Stimulated activated CD4-positive, alpha-beta T cell treated with anti-CD3 and anti-CD28 coated beads, Interleukin-4, amount 100 ng/mL, for 1 hour (primary cell): ENCODE measurements around the gene PRR5.
A peak's percentile ranks its signal among the peaks of the same experiment; 100 is the strongest.
"Not testable (repeated sequence)": the region's sequence is repeated elsewhere in the genome, so short reads cannot be mapped to it uniquely, and the experiment has no call there.

ENCODE experiments used
- DNase-seq: peaks from one replicate; pipeline ENCODE4 v3.0.0-alpha.2; 2020

Gene PRR5

GRCh38 chr22:44701824-44702478, at the start of gene PRR5:
PRR5 (plus strand) TSS chr22:44702204; CDS start chr22:44702475, 271 bp downstream.
- peak; percentile 72 for DNase-seq

GRCh38 chr22:44652866-44653265, 49.1 kb upstream of the PRR5 start:
- not testable (repeated sequence) for DNase-seq

GRCh38 chr22:44658311-44658953, 43.6 kb upstream of the PRR5 start:
- no peak for DNase-seq

GRCh38 chr22:44659140-44659539, 42.9 kb upstream of the PRR5 start:
- no peak for DNase-seq

GRCh38 chr22:44660051-44660830, 41.8 kb upstream of the PRR5 start:
- DNase-seq: no peak

GRCh38 chr22:44661070-44661469, 40.9 kb upstream of the PRR5 start:
- DNase-seq: no peak

- no peak for DNase-seq
Measured at GRCh38 chr22:44661659-44662569, 40.1 kb upstream of the PRR5 start.

GRCh38 chr22:44663256-44663999, 38.6 kb upstream of the PRR5 start:
- no peak for DNase-seq

GRCh38 chr22:44664149-44664548, 37.9 kb upstream of the PRR5 start:
- DNase-seq: peak; percentile 26

GRCh38 chr22:44665115-44665514, 36.9 kb upstream of the PRR5 start:
- no peak for DNase-seq

- DNase-seq: no peak
Measured at GRCh38 chr22:44666207-44666585, 35.8 kb upstream of the PRR5 start.

GRCh38 chr22:44667276-44667675, 34.7 kb upstream of the PRR5 start:
- no peak for DNase-seq

- peak; percentile 43 for DNase-seq
Measured at GRCh38 chr22:44667829-44668189, 34.2 kb upstream of the PRR5 start.

- DNase-seq: peak; percentile 39
Measured at GRCh38 chr22:44668190-44668885, 33.7 kb upstream of the PRR5 start.

- DNase-seq: no peak
Measured at GRCh38 chr22:44668886-44669521, 33.0 kb upstream of the PRR5 start.

GRCh38 chr22:44669561-44669976, 32.4 kb upstream of the PRR5 start:
- no peak for DNase-seq

- DNase-seq: no peak
Measured at GRCh38 chr22:44670220-44670988, 31.6 kb upstream of the PRR5 start.

GRCh38 chr22:44671742-44672141, 30.3 kb upstream of the PRR5 start:
- no peak for DNase-seq

- DNase-seq: no peak
Measured at GRCh38 chr22:44672632-44673031, 29.4 kb upstream of the PRR5 start.

GRCh38 chr22:44673406-44673805, 28.6 kb upstream of the PRR5 start:
- DNase-seq: no peak
